Measurements from ENCODE around the gene GRHPR. TPM values are rescaled to one million over a fixed set of nuclear protein-coding genes. Genes with fewer than 3 reads are reported as not detected.
A peak's percentile ranks its signal among the peaks of the same experiment; 100 is the strongest.

Gene GRHPR
- total and polyA plus RNA-seq, 10 of the 15 experiments (the other 5 are each of a cell fraction or from before 2014, with no cell fraction given), result 52.4 to 194 (median 126) TPM

DNA sequence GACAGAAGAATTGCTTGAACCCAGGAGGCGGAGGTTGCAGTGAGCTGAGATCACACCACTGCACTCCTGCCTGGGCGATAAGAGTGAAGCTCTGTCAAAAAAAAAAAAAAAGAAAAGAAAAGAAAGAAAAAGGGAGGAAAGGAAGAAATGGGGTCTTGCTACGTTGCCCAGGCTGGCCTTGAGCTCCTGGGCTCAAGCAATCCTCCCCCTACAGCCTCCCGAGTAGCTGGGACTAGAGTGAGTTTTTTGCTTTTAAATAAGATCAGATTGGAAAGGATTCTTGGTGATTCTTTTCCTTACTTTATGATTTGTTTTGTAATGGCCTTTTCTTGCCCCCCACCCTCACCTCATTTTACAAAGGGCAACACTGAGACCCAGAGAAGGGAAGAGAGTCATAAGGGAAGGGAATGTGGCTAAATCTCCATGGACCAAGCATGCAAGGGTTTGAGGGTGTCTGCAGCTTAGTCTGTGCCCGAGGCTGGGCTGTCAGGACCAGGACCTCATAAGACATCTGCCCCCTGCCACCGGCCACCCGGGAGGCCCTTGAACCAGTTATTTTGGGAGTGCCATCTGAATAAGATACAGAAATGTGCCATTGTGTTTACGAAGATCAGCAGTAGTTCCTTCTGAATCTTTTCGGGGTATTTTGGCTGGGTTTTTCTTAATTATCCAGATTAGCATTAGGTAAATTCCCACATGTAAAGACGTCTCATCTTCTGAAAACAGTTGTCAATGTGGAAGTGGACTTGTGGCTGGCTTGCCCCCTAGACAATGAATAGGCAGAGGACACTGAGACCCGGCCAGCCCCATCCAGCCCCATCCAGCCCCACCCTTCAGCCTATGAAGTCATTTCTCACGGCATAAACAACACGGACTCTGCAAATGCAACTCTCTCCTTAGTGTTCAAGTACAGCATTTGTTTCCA, 44.5 kb upstream of the GRHPR start (continued):
- TF ChIP-seq, protein P1, sequence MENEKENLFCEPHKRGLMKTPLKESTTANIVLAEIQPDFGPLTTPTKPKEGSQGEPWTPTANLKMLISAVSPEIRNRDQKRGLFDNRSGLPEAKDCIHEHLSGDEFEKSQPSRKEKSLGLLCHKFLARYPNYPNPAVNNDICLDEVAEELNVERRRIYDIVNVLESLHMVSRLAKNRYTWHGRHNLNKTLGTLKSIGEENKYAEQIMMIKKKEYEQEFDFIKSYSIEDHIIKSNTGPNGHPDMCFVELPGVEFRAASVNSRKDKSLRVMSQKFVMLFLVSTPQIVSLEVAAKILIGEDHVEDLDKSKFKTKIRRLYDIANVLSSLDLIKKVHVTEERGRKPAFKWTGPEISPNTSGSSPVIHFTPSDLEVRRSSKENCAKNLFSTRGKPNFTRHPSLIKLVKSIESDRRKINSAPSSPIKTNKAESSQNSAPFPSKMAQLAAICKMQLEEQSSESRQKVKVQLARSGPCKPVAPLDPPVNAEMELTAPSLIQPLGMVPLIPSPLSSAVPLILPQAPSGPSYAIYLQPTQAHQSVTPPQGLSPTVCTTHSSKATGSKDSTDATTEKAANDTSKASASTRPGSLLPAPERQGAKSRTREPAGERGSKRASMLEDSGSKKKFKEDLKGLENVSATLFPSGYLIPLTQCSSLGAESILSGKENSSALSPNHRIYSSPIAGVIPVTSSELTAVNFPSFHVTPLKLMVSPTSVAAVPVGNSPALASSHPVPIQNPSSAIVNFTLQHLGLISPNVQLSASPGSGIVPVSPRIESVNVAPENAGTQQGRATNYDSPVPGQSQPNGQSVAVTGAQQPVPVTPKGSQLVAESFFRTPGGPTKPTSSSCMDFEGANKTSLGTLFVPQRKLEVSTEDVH (IDR thresholded peaks at IDR 0.05; ENCODE audit: low read depth, partially characterized antibody), result no peak
- TF ChIP-seq, protein P2, sequence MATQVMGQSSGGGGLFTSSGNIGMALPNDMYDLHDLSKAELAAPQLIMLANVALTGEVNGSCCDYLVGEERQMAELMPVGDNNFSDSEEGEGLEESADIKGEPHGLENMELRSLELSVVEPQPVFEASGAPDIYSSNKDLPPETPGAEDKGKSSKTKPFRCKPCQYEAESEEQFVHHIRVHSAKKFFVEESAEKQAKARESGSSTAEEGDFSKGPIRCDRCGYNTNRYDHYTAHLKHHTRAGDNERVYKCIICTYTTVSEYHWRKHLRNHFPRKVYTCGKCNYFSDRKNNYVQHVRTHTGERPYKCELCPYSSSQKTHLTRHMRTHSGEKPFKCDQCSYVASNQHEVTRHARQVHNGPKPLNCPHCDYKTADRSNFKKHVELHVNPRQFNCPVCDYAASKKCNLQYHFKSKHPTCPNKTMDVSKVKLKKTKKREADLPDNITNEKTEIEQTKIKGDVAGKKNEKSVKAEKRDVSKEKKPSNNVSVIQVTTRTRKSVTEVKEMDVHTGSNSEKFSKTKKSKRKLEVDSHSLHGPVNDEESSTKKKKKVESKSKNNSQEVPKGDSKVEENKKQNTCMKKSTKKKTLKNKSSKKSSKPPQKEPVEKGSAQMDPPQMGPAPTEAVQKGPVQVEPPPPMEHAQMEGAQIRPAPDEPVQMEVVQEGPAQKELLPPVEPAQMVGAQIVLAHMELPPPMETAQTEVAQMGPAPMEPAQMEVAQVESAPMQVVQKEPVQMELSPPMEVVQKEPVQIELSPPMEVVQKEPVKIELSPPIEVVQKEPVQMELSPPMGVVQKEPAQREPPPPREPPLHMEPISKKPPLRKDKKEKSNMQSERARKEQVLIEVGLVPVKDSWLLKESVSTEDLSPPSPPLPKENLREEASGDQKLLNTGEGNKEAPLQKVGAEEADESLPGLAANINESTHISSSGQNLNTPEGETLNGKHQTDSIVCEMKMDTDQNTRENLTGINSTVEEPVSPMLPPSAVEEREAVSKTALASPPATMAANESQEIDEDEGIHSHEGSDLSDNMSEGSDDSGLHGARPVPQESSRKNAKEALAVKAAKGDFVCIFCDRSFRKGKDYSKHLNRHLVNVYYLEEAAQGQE (IDR thresholded peaks at IDR 0.05; ENCODE audit: low read depth, low read length), result no peak
- TF ChIP-seq ZNF274 (IDR thresholded peaks at IDR 0.05; ENCODE audit: insufficient read depth, insufficient read length), result no peak
- TF ChIP-seq EED (IDR thresholded peaks at IDR 0.05; ENCODE audit: low read depth), result peak; percentile 52
- TF ChIP-seq YBX1 (IDR thresholded peaks at IDR 0.05), result no peak
- peak; percentile 24; the same call in 1 of the 2 replicates for TF ChIP-seq CHD2 (IDR thresholded peaks at IDR 0.05; ENCODE audit: borderline replicate concordance, low read depth, low read length)
- TF ChIP-seq MXI1 (IDR thresholded peaks at IDR 0.05; ENCODE audit: low read depth, low read length), result no peak
- TF ChIP-seq POLR2A (IDR thresholded peaks at IDR 0.05; ENCODE audit: low read depth, low read length), result no peak
- TF ChIP-seq, protein P3, sequence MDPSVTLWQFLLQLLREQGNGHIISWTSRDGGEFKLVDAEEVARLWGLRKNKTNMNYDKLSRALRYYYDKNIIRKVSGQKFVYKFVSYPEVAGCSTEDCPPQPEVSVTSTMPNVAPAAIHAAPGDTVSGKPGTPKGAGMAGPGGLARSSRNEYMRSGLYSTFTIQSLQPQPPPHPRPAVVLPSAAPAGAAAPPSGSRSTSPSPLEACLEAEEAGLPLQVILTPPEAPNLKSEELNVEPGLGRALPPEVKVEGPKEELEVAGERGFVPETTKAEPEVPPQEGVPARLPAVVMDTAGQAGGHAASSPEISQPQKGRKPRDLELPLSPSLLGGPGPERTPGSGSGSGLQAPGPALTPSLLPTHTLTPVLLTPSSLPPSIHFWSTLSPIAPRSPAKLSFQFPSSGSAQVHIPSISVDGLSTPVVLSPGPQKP (IDR thresholded peaks at IDR 0.05; ENCODE audit: low read depth, low read length), result no peak
- no peak for TF ChIP-seq RCOR1 (conservative IDR thresholded peaks at IDR 0.05; ENCODE audit: low read depth, low read length)
- TF ChIP-seq IRF3 (IDR thresholded peaks at IDR 0.05), result no peak
- no peak for TF ChIP-seq NFXL1 (IDR thresholded peaks at IDR 0.05; ENCODE audit: borderline replicate concordance)

Measured in GM12878 (cell line).